GM23338 (cell line): ENCODE measurements around the gene PTRHD1. TPM values are rescaled to one million over a fixed set of nuclear protein-coding genes. Genes with fewer than 3 reads are reported as not detected.

Source experiments
- ATAC-seq: fragments of 200-7000 bp; cut with Tn5 transposase; 3 replicates; pipeline ENCODE4 v1.9.1; 2020
- DNase-seq: peaks from one replicate; pipeline ENCODE4 v3.0.0-alpha.2; 2015; ENCODE audit warnings: low spot score
- H2AFZ ChIP-seq: fragments of 200-600 bp; sonication (generic); 2 replicates; pipeline ENCODE4 v1.8.0; 2016; ENCODE audit warnings: antibody characterized with exemption, mild to moderate bottlenecking, moderate library complexity
- H3F3A ChIP-seq: fragments of 200-600 bp; sonication (generic); replicated peaks from 2 replicates; pipeline ENCODE4 v1.8.0; 2017; ENCODE audit warnings: antibody characterized with exemption, mixed run types, low read depth
- H3K27ac ChIP-seq: fragments of 200-600 bp; sonication (generic); 2 replicates; pipeline ENCODE4 v1.6.1; 2016; ENCODE audit warnings: low read depth
- H3K27me3 ChIP-seq: fragments of 200-600 bp; sonication (generic); 2 replicates; pipeline ENCODE4 v1.8.0; 2016; ENCODE audit warnings: mild to moderate bottlenecking, mixed run types, moderate library complexity; ENCODE audit not compliant: insufficient read depth
- H3K36me3 ChIP-seq: fragments of 200-600 bp; sonication (generic); 2 replicates; pipeline ENCODE4 v1.8.0; 2016; ENCODE audit warnings: mild to moderate bottlenecking; ENCODE audit not compliant: insufficient read depth
- H3K4me1 ChIP-seq: fragments of 200-600 bp; sonication (generic); 2 replicates; pipeline ENCODE4 v1.8.0; 2016; ENCODE audit warnings: mild to moderate bottlenecking, moderate library complexity; ENCODE audit not compliant: insufficient read depth
- H3K4me2 ChIP-seq: fragments of 200-600 bp; sonication (generic); 2 replicates; pipeline ENCODE4 v1.7.1; 2017; ENCODE audit warnings: mixed run types
- H3K4me3 ChIP-seq: fragments of 200-600 bp; sonication (generic); 2 replicates; pipeline ENCODE4 v1.6.1; 2016; ENCODE audit warnings: mixed run types
- H3K79me2 ChIP-seq: fragments of 200-600 bp; sonication (generic); replicated peaks from 2 replicates; pipeline ENCODE4 v1.8.0; 2017; ENCODE audit warnings: mild to moderate bottlenecking; ENCODE audit not compliant: insufficient read depth
- H3K9me2 ChIP-seq: fragments of 200-600 bp; sonication (generic); 2 replicates; pipeline ENCODE4 v1.8.0; 2017; ENCODE audit not compliant: insufficient read depth
- H4K20me1 ChIP-seq: fragments of 200-600 bp; sonication (generic); replicated peaks from 2 replicates; pipeline ENCODE4 v1.8.0; 2017; ENCODE audit warnings: mild to moderate bottlenecking; ENCODE audit not compliant: insufficient read depth
- H3K27ac Mint-ChIP-seq: 2 replicates; pipeline ENCODE4 v1.8.0; 2020; ENCODE audit warnings: inconsistent platforms, mild to moderate bottlenecking, moderate library complexity, mixed read lengths
- H3K27me3 Mint-ChIP-seq: 3 replicates; pipeline ENCODE4 v1.8.0; 2022; ENCODE audit warnings: low read depth, mild to moderate bottlenecking, moderate library complexity, mixed read lengths, inconsistent platforms; ENCODE audit not compliant: insufficient read depth, poor library complexity
- H3K36me3 Mint-ChIP-seq: 3 replicates; pipeline ENCODE4 v1.8.0; 2021; ENCODE audit warnings: low read depth, mild to moderate bottlenecking, inconsistent platforms, moderate library complexity, mixed read lengths
- H3K4me1 Mint-ChIP-seq: 3 replicates; pipeline ENCODE4 v1.8.0; 2020; ENCODE audit warnings: mild to moderate bottlenecking, inconsistent platforms, mixed read lengths
- H3K4me3 Mint-ChIP-seq: 3 replicates; pipeline ENCODE4 v1.8.0; 2021; ENCODE audit warnings: moderate library complexity, mild to moderate bottlenecking, inconsistent platforms, mixed read lengths
- H3K9me3 Mint-ChIP-seq: 3 replicates; pipeline ENCODE4 v1.8.0; 2020; ENCODE audit warnings: moderate library complexity, mild to moderate bottlenecking, inconsistent platforms, mixed read lengths
- CREB1 ChIP-seq: fragments of 250-450 bp; sonication (Bioruptor Pico); IDR thresholded peaks from 2 replicates; pipeline ENCODE4 v1.5.0; 2020; ENCODE audit warnings: low read depth, mild to moderate bottlenecking, moderate library complexity
- ETS1 ChIP-seq: IDR thresholded peaks from 2 replicates; pipeline ENCODE4 v1.6.1; 2016; ENCODE audit warnings: antibody characterized with exemption
- EZH2 ChIP-seq: fragments of 200-600 bp; sonication (generic); IDR thresholded peaks from one replicate; pipeline ENCODE4 v1.8.0; 2017; ENCODE audit warnings: antibody characterized with exemption, mild to moderate bottlenecking, low read depth; ENCODE audit not compliant: unreplicated experiment
- POLR2AphosphoS5 ChIP-seq: IDR thresholded peaks from 2 replicates; pipeline ENCODE4 v1.6.1; 2016; ENCODE audit warnings: antibody characterized with exemption, low read depth
- REST ChIP-seq: IDR thresholded peaks from one replicate; pipeline ENCODE4 v1.6.1; 2018; ENCODE audit warnings: antibody characterized with exemption; ENCODE audit not compliant: unreplicated experiment
- ZNF114 ChIP-seq: fragments of 250-450 bp; sonication (Bioruptor Pico); IDR thresholded peaks from 2 replicates; pipeline ENCODE4 v1.5.0; 2020; ENCODE audit warnings: mild to moderate bottlenecking, moderate library complexity
- polyA plus RNA-seq: library from polyadenylated mRNA; unstranded; fragments of >200 nt; fragmentation: Nextera tagmentation; extraction: Ambion mirVana; gene quantifications from 2 replicates; pipeline ENCODE4 v1.2.1, GENCODE V29; 2016
- total RNA-seq: library from RNA; depleted of rRNA; stranded (reverse); fragments of >200 nt; shearing (Covaris generic); gene quantifications from 2 replicates; pipeline ENCODE4 v1.2.3, GENCODE V29; 2014

PTRHD1 gene
- total and polyA plus RNA-seq, 2 experiments from 2014 or later = 46.9 to 105 TPM

- peaks cover 7% of the 10 kb centered on the region; the same call in 1 of the 2 replicates for H3K36me3 ChIP-seq
- H3K27me3 ChIP-seq = no peaks in the 10 kb centered on the region
- Mint-ChIP-seq H3K27ac (no peak overlapping the region), H3K4me3 (no peak overlapping the region), H3K27me3 (peaks cover 5% of the 10 kb centered on the region), H3K9me3 (no peaks in the 10 kb centered on the region), H3K36me3 (peaks cover 3% of the 10 kb centered on the region; the same call in 2 of the 3 replicates), H3K4me1 (no peaks in the 10 kb centered on the region)
- no peak overlapping the region for H2AFZ ChIP-seq
- H3K79me2 ChIP-seq = no peaks in the 10 kb centered on the region
- DNase-seq (no peak), ATAC-seq (no peak)
- H3K4me3 ChIP-seq = no peak overlapping the region
- no peak overlapping the region for H3K27ac ChIP-seq
- H3K4me1 ChIP-seq = no peaks in the 10 kb centered on the region
- no peak overlapping the region for H3K4me2 ChIP-seq
- H4K20me1 ChIP-seq = no peaks in the 10 kb centered on the region
- no peaks in the 10 kb centered on the region for H3F3A ChIP-seq
- TF ChIP-seq ZNF114 (CRISPR knock-in tag) (no peak), ETS1 (no peak), CREB1 (CRISPR knock-in tag) (no peak)
- no peaks in the 10 kb centered on the region for H3K9me2 ChIP-seq
Measured at GRCh38 chr2:24762518-24762917, 30.7 kb downstream of the PTRHD1 start.

- no peak for DNase-seq
- H3K4me1 ChIP-seq = no peaks in the 10 kb centered on the region
- Mint-ChIP-seq H3K9me3 (no peaks in the 10 kb centered on the region), H3K27ac (no peak overlapping the region), H3K4me1 (no peaks in the 10 kb centered on the region), H3K36me3 (peaks cover 3% of the 10 kb centered on the region; the same call in 2 of the 3 replicates), H3K27me3 (peaks cover 5% of the 10 kb centered on the region), H3K4me3 (no peak overlapping the region)
- H4K20me1 ChIP-seq = no peaks in the 10 kb centered on the region; the same call in 1 of the 2 replicates
- H3K9me2 ChIP-seq = no peaks in the 10 kb centered on the region
- H3F3A ChIP-seq = no peaks in the 10 kb centered on the region
- no peak overlapping the region for H3K4me2 ChIP-seq
- no peak for TF ChIP-seq REST
- H3K27me3 ChIP-seq = no peaks in the 10 kb centered on the region
- H3K36me3 ChIP-seq = peaks cover 7% of the 10 kb centered on the region; the same call in 1 of the 2 replicates
- no peak for ATAC-seq
- no peak overlapping the region for H2AFZ ChIP-seq
- H3K4me3 ChIP-seq = no peak overlapping the region
- no peak overlapping the region for H3K27ac ChIP-seq
- H3K79me2 ChIP-seq = no peaks in the 10 kb centered on the region
Measured at GRCh38 chr2:24761866-24762265, 31.3 kb downstream of the PTRHD1 start.

GRCh38 chr2:24756789-24757188 lies 36.4 kb downstream of the PTRHD1 start:
- no peaks in the 10 kb centered on the region for H3K27me3 Mint-ChIP-seq
- H3K9me2 ChIP-seq = 0 out of 2 replicates have a peak, but pooled peaks cover 4% of the 10 kb centered on the region
- ATAC-seq (no peak), DNase-seq (no peak)
- no peaks in the 10 kb centered on the region for H3K27me3 ChIP-seq
- H3K36me3 ChIP-seq = peaks cover 7% of the 10 kb centered on the region; the same call in 1 of the 2 replicates
- H4K20me1 ChIP-seq = no peaks in the 10 kb centered on the region; the same call in 1 of the 2 replicates
- no peak overlapping the region for H3K4me3 ChIP-seq
- no peaks in the 10 kb centered on the region for H3F3A ChIP-seq
- no peak overlapping the region for H3K27ac Mint-ChIP-seq
- H3K4me1 ChIP-seq = peaks cover 11% of the 10 kb centered on the region; the same call in 1 of the 2 replicates
- no peak overlapping the region for H2AFZ ChIP-seq
- no peak overlapping the region for H3K4me2 ChIP-seq
- no peak overlapping the region for H3K4me3 Mint-ChIP-seq
- H3K36me3 Mint-ChIP-seq = peaks cover 3% of the 10 kb centered on the region; the same call in 2 of the 3 replicates
- no peak overlapping the region for H3K27ac ChIP-seq
- no peaks in the 10 kb centered on the region for H3K79me2 ChIP-seq
- H3K9me3 Mint-ChIP-seq = no peaks in the 10 kb centered on the region
- no peaks in the 10 kb centered on the region for H3K4me1 Mint-ChIP-seq
- TF ChIP-seq POLR2AphosphoS5 (no peak), ZNF114 (CRISPR knock-in tag) (no peak), EZH2 (no peak)
